ENCODE measurements around the gene SLC35F4.

- no peak for TF ChIP-seq CTCF (IDR thresholded peaks at IDR 0.05; ENCODE audit: extremely low read depth in 1 of 2, insufficient read depth in 1 of 2, low read depth in 1 of 2, low read length in 2 of 2)
- TF ChIP-seq EZH2 (IDR thresholded peaks at IDR 0.05; ENCODE audit: borderline replicate concordance, low read depth, low read length, severe bottlenecking) = no peak
- TF ChIP-seq POLR2AphosphoS5 (IDR thresholded peaks at IDR 0.05; ENCODE audit: insufficient read depth, low read depth, low read length) = no peak
- TF ChIP-seq POLR2A (IDR thresholded peaks at IDR 0.05; ENCODE audit: low read depth, low read length) = no peak
- no peak for TF ChIP-seq MAX (IDR thresholded peaks at IDR 0.05; ENCODE audit: insufficient read depth, insufficient read length)
Observed at GRCh38 chr14:57607086-57607485, 258.8 kb downstream of the SLC35F4 start.

Measured in endothelial cell of umbilical vein (primary cell).